Sigmoid colon (tissue), 7 donors: ENCODE results near the gene DPEP2NB. TPM values are rescaled to one million over a fixed set of nuclear protein-coding genes. Genes with fewer than 3 reads are reported as not detected.
"Not testable (repeated sequence)": the region's sequence is repeated elsewhere in the genome, so short reads cannot be mapped to it uniquely, and the experiment has no call there.

Experiments used
- DNase-seq: peaks from one replicate; pipeline ENCODE4 v3.0.0-alpha.2; 2019
- H3K27ac ChIP-seq, 4 donors: fragments of 200-600 bp; sonication (generic); one replicate each; pipeline ENCODE4 v1.5.1; 2016 to 2019; ENCODE audit warnings: mild to moderate bottlenecking in 1 of 4
- H3K27me3 ChIP-seq, 3 donors: fragments of 200-600 bp; sonication (generic); one replicate each; pipeline ENCODE4 v1.5.1; 2019; ENCODE audit warnings: mild to moderate bottlenecking in 1 of 3
- H3K36me3 ChIP-seq, 4 donors: fragments of 200-600 bp; sonication (generic); one replicate each; pipeline ENCODE4 v1.5.1; 2016 to 2019
- H3K4me1 ChIP-seq, 4 donors: fragments of 200-600 bp; sonication (generic); one replicate each; pipeline ENCODE4 v1.5.1; 2017 to 2019
- H3K4me3 ChIP-seq, 4 donors: fragments of 200-600 bp; sonication (generic); one replicate each; pipeline ENCODE4 v1.5.1; 2017 to 2019; ENCODE audit warnings: mild to moderate bottlenecking in 2 of 4, moderate library complexity in 1 of 4
- H3K9me3 ChIP-seq, 4 donors: fragments of 200-600 bp in 3 of 4; sonication (generic) in 3 of 4; one replicate each; pipeline versions ENCODE4 v1.5.1 to v1.6.1; 2013 to 2019
- EP300 ChIP-seq, 4 donors: sonication (generic); formaldehyde crosslinking; IDR thresholded peaks; one replicate each; pipeline ENCODE4 v1.6.1; 2017; ENCODE audit warnings: antibody characterized with exemption in 4 of 4
- POLR2A ChIP-seq, 2 donors: fragments of 450-650 bp; IDR thresholded peaks; one replicate each; pipeline ENCODE4 v1.6.1; 2016; ENCODE audit warnings: antibody characterized with exemption in 2 of 2, mild to moderate bottlenecking in 2 of 2, moderate library complexity in 2 of 2
- POLR2AphosphoS5 ChIP-seq, 4 donors: sonication (generic); formaldehyde crosslinking; IDR thresholded peaks; one replicate each; pipeline ENCODE4 v1.6.1; 2017; ENCODE audit warnings: antibody characterized with exemption in 4 of 4
- WGBS, 2 donors: extraction: QIAGEN DNeasy Blood & Tissue Kit; methylation state at CpG; one replicate each; pipeline ENCODE4 v1.1.7; 2013; 5-methylcytosine and 5-hydroxymethylcytosine counted together
- intact Hi-C: fragments of 100-400 bp; cut with DNase I; formaldehyde crosslinking; loops from one replicate; pipeline ENCODE4 v1.15.1; 2023
- polyA plus RNA-seq, 3 donors: library from polyadenylated mRNA; stranded (reverse); fragments of 200-250 nt; gene quantifications; one replicate each; pipeline ENCODE4 v1.2.3, GENCODE V29; 2013
- total RNA-seq, 4 donors: library from RNA; depleted of rRNA; stranded (reverse); fragments of >200 nt; gene quantifications; one replicate each; pipeline ENCODE4 v1.1.0, GENCODE V29; 2016
- TF ChIP-seq, protein P1 (sequence below), 4 experiments: fragments of 450-650 bp in 3 of 4; fragments of 200-600 bp in 1 of 4; IDR thresholded peaks; one replicate each; pipeline ENCODE4 v1.5.1; 2016 to 2019; ENCODE audit warnings: antibody characterized with exemption in 4 of 4, mild to moderate bottlenecking in 3 of 4, moderate library complexity in 2 of 4
- donor health status: healthy with polysubstance abuse.
- donor health status: Bipolar disorder and iron deficiency.
- donor health status: healthy.

Gene DPEP2NB
- total and polyA plus RNA-seq, 7 donors: not detected

DNA sequence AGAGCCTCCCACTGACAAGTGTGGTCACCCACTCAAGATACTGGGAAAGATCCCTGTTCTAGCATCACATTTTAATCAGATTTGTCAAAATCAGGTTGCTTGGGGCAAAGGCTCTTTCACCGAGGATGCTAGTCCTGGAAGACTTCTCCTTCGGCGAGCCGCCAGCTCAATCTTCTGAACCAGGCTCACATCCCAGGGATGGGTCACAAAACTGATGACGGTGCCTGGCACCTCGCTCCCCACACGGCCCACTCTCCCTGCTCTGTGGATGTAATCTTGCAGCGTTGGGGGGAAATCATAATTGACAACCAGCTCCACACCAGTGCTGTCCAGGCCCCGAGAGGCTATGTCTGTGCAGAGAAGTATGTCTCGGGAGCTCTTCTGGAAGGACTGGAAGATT lies 5.8 kb upstream of the DPEP2NB start:
- Histone ChIP-seq H3K4me3 (peak overlapping the region in 2 of 4 donors; percentile 93 to 97), H3K27ac (no peak overlapping the region), H3K27me3 (no peaks in the 10 kb centered on the region), H3K36me3 (peaks cover 0 to 7% (median 2%) of the 10 kb centered on the region in 4 donors), H3K9me3 (no peaks in the 10 kb centered on the region), H3K4me1 (peaks cover 0 to 30% (median 28%) of the 10 kb centered on the region in 4 donors)
- intact Hi-C loops: loop anchor here (10.0 kb wide), 1 partner anchor 217 kb away; the partner anchor contains the start of genes RANBP10 and TSNAXIP1
- TF ChIP-seq EP300 (IDR thresholded peaks at IDR 0.05): no peak
- no peak for TF ChIP-seq POLR2A (IDR thresholded peaks at IDR 0.05)
- no peak for TF ChIP-seq POLR2AphosphoS5 (IDR thresholded peaks at IDR 0.05)
- TF ChIP-seq, protein P1, sequence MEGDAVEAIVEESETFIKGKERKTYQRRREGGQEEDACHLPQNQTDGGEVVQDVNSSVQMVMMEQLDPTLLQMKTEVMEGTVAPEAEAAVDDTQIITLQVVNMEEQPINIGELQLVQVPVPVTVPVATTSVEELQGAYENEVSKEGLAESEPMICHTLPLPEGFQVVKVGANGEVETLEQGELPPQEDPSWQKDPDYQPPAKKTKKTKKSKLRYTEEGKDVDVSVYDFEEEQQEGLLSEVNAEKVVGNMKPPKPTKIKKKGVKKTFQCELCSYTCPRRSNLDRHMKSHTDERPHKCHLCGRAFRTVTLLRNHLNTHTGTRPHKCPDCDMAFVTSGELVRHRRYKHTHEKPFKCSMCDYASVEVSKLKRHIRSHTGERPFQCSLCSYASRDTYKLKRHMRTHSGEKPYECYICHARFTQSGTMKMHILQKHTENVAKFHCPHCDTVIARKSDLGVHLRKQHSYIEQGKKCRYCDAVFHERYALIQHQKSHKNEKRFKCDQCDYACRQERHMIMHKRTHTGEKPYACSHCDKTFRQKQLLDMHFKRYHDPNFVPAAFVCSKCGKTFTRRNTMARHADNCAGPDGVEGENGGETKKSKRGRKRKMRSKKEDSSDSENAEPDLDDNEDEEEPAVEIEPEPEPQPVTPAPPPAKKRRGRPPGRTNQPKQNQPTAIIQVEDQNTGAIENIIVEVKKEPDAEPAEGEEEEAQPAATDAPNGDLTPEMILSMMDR (IDR thresholded peaks at IDR 0.05): no peak
- DNase-seq: no peak
- WGBS, 2 donors: 95 to 96% methylated on average over 10 of the region's 10 CpGs

DNA sequence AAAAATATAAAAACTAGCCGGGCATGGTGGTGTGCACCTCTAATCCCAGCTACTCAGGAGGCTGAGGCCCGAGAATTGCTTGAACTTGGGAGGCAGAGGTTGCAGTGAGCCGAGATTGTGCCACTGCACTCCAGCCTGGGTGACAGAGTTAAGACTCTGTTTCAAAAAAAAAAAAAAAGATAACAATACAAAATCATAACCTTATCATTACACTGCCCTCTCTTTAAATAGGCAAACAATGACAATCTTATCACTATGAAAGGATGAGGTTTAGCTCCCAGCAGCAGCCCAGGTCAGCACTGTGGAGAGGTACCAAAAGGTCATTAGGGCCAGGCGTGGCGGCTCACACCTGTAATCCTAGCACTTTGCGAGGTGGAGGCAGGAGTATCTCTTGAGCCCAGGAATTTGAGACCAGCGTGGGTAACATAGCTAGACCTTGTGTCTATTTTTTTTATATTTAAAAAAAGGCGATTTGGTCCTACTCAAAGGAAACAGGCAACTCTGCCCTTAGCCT lies 3.5 kb upstream of the DPEP2NB start:
- TF ChIP-seq EP300 (IDR thresholded peaks at IDR 0.05) (no peak), POLR2AphosphoS5 (IDR thresholded peaks at IDR 0.05) (no peak), POLR2A (IDR thresholded peaks at IDR 0.05) (no peak)
- TF ChIP-seq, protein P1 (IDR thresholded peaks at IDR 0.05): no peak
- Histone ChIP-seq H3K4me3 (no peak overlapping the region), H3K27ac (no peak overlapping the region), H3K4me1 (peaks cover 0 to 28% (median 25%) of the 10 kb centered on the region in 4 donors), H3K36me3 (peaks cover 0 to 7% (median 2%) of the 10 kb centered on the region in 4 donors), H3K27me3 (no peaks in the 10 kb centered on the region), H3K9me3 (no peaks in the 10 kb centered on the region)
- no peak for DNase-seq
- WGBS, 2 donors: 69 to 82% methylated on average over 8 of the region's 8 CpGs
- intact Hi-C loops: no loop called here

DNA sequence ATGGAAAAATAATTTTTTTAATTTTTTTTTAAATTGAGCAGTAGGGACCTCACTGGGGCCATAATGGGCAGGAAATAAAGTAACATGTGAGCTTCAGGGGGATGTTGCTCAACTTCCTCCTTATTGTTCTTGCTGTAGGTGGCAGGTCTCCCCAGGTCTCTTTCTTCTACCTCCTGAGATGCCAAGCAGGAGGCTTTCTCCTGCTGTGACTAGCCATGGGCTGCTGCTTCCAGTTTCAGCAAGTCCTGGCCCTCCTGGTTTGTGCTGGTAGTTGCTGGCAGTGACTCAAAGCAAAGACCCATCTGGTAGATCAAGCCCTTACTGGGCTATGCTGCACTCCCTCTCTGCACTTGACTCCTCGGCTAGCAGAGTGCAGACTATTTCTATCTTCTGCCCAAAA lies 2.3 kb downstream of the DPEP2NB start:
- no peak for DNase-seq
- no peaks in the 10 kb centered on the region for H3K27me3 ChIP-seq
- intact Hi-C loops: no loop called here
- WGBS, 2 donors: 68 to 76% methylated on average over 1 of the region's 1 CpG
- no peak overlapping the region for H3K4me3 ChIP-seq
- H3K9me3 ChIP-seq: no peaks in the 10 kb centered on the region
- H3K4me1 ChIP-seq: no peaks in the 10 kb centered on the region
- H3K27ac ChIP-seq: no peak overlapping the region
- no peaks in the 10 kb centered on the region for H3K36me3 ChIP-seq
- TF ChIP-seq POLR2A (IDR thresholded peaks at IDR 0.05) (no peak), EP300 (IDR thresholded peaks at IDR 0.05) (no peak), POLR2AphosphoS5 (IDR thresholded peaks at IDR 0.05) (no peak)
- TF ChIP-seq, protein P1 (IDR thresholded peaks at IDR 0.05): no peak

DNA sequence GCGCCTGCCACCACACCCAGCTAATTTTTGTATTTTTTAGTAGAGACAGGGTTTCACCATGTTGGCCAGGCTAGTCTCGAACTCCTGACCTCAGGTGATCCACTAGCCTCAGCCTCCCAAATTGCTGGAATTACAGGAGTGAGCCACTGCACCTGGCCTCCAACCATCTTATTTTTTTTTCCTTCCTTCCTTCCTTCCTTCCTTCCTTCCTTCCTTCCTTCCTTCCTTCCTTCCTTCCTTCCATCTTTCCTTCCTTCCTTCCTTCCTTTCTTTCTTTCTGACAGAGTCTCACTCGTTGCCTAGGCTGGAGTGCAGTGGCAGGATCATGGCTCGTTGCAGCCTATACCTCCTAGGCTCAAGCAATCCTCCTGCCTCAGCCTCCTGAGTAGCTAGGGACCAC lies 5.8 kb downstream of the DPEP2NB start:
- H3K9me3 ChIP-seq, intact Hi-C loops, H3K27ac ChIP-seq, H3K36me3 ChIP-seq, DNase-seq, H3K4me1 ChIP-seq, H3K27me3 ChIP-seq, H3K4me3 ChIP-seq: not testable (repeated sequence)
- 82 to 88% methylated on average over 4 of the region's 4 CpGs for WGBS, 2 donors

DNA sequence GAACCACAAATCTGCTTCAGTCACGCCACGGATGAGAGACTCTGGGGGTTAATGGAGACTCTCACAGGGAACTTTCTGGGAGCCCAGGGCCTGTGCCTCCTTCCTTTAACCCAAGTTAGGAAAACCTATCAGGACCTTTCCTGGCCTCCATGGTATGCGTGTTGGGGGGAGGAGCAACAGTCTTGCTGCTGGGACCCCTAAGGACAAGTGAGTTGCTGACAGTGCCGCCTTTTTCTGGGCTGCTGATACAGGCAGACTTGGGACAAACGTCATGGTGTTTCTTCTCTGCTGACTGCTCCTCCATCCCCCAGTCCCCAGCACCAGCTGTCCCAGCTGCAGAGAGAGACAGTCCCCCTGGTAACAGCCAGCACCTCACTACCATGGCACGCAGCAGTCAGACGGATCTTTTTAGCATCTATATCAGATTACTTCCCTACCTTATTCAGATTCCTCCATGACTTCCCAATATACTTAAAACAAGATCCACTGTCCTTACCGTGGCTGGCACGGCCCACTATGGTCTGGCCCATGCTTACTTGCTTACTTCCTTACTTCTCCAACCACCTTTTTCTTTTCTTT lies 6.5 kb downstream of the DPEP2NB start:
- Histone ChIP-seq H3K27me3 (no peaks in the 10 kb centered on the region), H3K9me3 (no peaks in the 10 kb centered on the region), H3K36me3 (no peaks in the 10 kb centered on the region), H3K4me3 (no peak overlapping the region), H3K27ac (no peak overlapping the region), H3K4me1 (no peaks in the 10 kb centered on the region)
- DNase-seq: no peak
- intact Hi-C loops: no loop called here
- 77 to 80% methylated on average over 9 of the region's 9 CpGs for WGBS, 2 donors
- TF ChIP-seq, protein P1 (IDR thresholded peaks at IDR 0.05): no peak
- TF ChIP-seq EP300 (IDR thresholded peaks at IDR 0.05): no peak
- TF ChIP-seq POLR2AphosphoS5 (IDR thresholded peaks at IDR 0.05): no peak
- TF ChIP-seq POLR2A (IDR thresholded peaks at IDR 0.05): no peak
